HL-60 (cell line): ENCODE results near the gene THSD7B.

Experiments
- DNase-seq, 2 experiments: peaks; one replicate each; pipeline ENCODE4 v3.0.0-alpha.2; 2010 to 2020; ENCODE audit warnings: low read depth in 1 of 2, low spot score in 1 of 2
- H3K27ac ChIP-seq: fragments of 250-450 bp; sonication (Bioruptor Pico); replicated peaks from 2 replicates; pipeline ENCODE4 v1.5.1; 2020; ENCODE audit warnings: mild to moderate bottlenecking, moderate library complexity
- H3K27me3 ChIP-seq: fragments of 250-450 bp; sonication (Bioruptor Pico); 2 replicates; pipeline ENCODE4 v1.5.1; 2021; ENCODE audit warnings: mild to moderate bottlenecking, moderate library complexity; ENCODE audit not compliant: insufficient read depth, poor library complexity, severe bottlenecking
- H3K4me3 ChIP-seq: replicated peaks from 2 replicates; pipeline ENCODE4 v1.5.1; 2011; ENCODE audit warnings: mild to moderate bottlenecking, control low read depth, low read length; ENCODE audit not compliant: insufficient read depth
- CTCF ChIP-seq: IDR thresholded peaks from one replicate; pipeline ENCODE4 v1.5.1; 2011; ENCODE audit warnings: low read length, control low read depth, inconsistent platforms; ENCODE audit not compliant: insufficient read depth
- GABPA ChIP-seq: IDR thresholded peaks from 2 replicates; pipeline ENCODE4 v1.6.1; 2012; ENCODE audit warnings: low read depth
- POLR2AphosphoS5 ChIP-seq: IDR thresholded peaks from 2 replicates; pipeline ENCODE4 v1.6.1; 2012; ENCODE audit warnings: low read depth
- REST ChIP-seq: IDR thresholded peaks from 2 replicates; pipeline ENCODE4 v1.6.1; 2012; ENCODE audit warnings: low read depth; ENCODE audit not compliant: insufficient replicate concordance
- SPI1 ChIP-seq: IDR thresholded peaks from 2 replicates; pipeline ENCODE4 v1.6.1; 2012; ENCODE audit warnings: low read depth, mild to moderate bottlenecking, borderline replicate concordance

Gene THSD7B

GRCh38 chr2:137123226-137123625 lies 357.9 kb downstream of the THSD7B start:
- no peak for DNase-seq
- no peak for TF ChIP-seq SPI1
- TF ChIP-seq POLR2AphosphoS5 = no peak
- no peak for TF ChIP-seq GABPA
- TF ChIP-seq CTCF = no peak
- TF ChIP-seq REST = no peak
- no peaks in the 10 kb centered on the region for H3K27me3 ChIP-seq
- H3K27ac ChIP-seq = no peak overlapping the region
- no peak overlapping the region for H3K4me3 ChIP-seq

- no peaks in the 10 kb centered on the region for H3K27me3 ChIP-seq
- no peak overlapping the region for H3K27ac ChIP-seq
- no peak for DNase-seq
- no peak overlapping the region for H3K4me3 ChIP-seq
- TF ChIP-seq CTCF (no peak), REST (no peak), GABPA (no peak), SPI1 (no peak), POLR2AphosphoS5 (no peak)
Measured at GRCh38 chr2:137133225-137133624, 367.9 kb downstream of the THSD7B start.

GRCh38 chr2:137138263-137138662 lies 372.9 kb downstream of the THSD7B start:
- Histone ChIP-seq H3K27ac (no peak overlapping the region), H3K4me3 (no peak overlapping the region), H3K27me3 (no peaks in the 10 kb centered on the region)
- no peak for DNase-seq
- no peak for TF ChIP-seq POLR2AphosphoS5
- no peak for TF ChIP-seq SPI1
- TF ChIP-seq CTCF = no peak
- no peak for TF ChIP-seq REST
- TF ChIP-seq GABPA = no peak
